ENCODE results near the gene LRRC59. TPM values are rescaled to one million over a fixed set of nuclear protein-coding genes. Genes with fewer than 3 reads are reported as not detected.

Gene LRRC59
- total RNA-seq, 6 donors from 2014 or later = 19.9 to 135 (median 67.0) TPM

DNA sequence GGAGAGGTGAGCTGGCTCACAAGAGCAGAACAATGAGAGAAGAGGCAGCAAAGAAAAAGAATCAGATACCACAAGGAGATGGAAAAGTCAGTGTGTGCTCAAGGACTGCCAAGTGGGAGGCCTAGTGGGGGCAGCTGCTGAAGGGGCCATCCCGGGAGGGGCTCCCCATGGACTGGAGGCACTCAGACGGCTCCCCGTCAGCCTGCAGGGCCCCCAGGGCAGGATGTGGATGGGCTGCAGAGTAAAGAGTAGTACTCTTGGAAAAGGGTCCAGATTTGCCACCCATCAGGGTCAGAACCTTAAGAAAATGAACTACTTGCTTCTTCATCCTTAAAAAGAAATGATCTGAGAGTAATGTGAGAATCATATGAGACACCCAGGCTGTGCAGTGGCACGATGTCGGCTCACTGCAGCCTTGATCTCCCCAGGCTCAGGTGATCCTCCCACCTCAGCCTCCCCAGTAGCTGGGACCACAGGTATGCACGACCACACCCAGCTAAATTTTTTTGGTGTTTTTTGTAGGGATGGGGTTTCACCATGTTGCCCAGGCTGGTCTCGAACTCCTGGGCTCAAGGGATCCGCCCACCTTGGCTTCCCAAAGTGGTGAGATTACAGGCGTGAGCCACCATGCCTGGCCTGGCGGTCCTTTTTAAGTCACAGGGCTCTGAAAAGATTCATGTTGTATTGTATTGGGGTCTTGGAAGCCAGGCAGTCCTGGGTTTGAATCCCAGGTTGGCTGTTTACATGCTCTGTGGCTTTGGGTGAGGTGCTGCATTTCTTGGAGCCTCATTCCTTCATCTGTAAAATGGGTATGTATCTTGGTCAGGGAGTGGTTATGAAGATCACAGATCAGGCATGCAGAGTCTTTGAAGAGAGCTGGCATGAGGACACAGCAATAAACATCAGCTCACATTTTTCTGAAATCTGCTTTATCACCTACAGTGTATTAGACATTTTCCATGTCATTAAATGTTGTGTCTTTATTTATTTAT lies 43.8 kb upstream of the LRRC59 start:
- no peaks in the 10 kb centered on the region for H3K9me3 ChIP-seq
- H3K36me3 ChIP-seq = peaks cover 0 to 5% (median 0%) of the 10 kb centered on the region in 4 donors
- no peak overlapping the region for H3K4me3 ChIP-seq
- ATAC-seq (ENCODE audit: low FRiP score in 2 of 2) = no peak
- WGBS, 2 donors = 82 to 89% methylated on average over 10 of the region's 10 CpGs
- peaks cover 14 to 50% (median 27%) of the 10 kb centered on the region in 4 donors for H3K4me1 ChIP-seq
- no peak for DNase-seq
- peak overlapping the region; percentile 62 to 84 (median 76) for H3K27ac ChIP-seq
- TF ChIP-seq, protein P1, sequence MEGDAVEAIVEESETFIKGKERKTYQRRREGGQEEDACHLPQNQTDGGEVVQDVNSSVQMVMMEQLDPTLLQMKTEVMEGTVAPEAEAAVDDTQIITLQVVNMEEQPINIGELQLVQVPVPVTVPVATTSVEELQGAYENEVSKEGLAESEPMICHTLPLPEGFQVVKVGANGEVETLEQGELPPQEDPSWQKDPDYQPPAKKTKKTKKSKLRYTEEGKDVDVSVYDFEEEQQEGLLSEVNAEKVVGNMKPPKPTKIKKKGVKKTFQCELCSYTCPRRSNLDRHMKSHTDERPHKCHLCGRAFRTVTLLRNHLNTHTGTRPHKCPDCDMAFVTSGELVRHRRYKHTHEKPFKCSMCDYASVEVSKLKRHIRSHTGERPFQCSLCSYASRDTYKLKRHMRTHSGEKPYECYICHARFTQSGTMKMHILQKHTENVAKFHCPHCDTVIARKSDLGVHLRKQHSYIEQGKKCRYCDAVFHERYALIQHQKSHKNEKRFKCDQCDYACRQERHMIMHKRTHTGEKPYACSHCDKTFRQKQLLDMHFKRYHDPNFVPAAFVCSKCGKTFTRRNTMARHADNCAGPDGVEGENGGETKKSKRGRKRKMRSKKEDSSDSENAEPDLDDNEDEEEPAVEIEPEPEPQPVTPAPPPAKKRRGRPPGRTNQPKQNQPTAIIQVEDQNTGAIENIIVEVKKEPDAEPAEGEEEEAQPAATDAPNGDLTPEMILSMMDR (IDR thresholded peaks at IDR 0.05) = no peak
- TF ChIP-seq POLR2AphosphoS5 (IDR thresholded peaks at IDR 0.05) (no peak), EP300 (IDR thresholded peaks at IDR 0.05) (no peak), POLR2A (IDR thresholded peaks at IDR 0.05) (no peak)
- H3K27me3 ChIP-seq = no peaks in the 10 kb centered on the region

DNA sequence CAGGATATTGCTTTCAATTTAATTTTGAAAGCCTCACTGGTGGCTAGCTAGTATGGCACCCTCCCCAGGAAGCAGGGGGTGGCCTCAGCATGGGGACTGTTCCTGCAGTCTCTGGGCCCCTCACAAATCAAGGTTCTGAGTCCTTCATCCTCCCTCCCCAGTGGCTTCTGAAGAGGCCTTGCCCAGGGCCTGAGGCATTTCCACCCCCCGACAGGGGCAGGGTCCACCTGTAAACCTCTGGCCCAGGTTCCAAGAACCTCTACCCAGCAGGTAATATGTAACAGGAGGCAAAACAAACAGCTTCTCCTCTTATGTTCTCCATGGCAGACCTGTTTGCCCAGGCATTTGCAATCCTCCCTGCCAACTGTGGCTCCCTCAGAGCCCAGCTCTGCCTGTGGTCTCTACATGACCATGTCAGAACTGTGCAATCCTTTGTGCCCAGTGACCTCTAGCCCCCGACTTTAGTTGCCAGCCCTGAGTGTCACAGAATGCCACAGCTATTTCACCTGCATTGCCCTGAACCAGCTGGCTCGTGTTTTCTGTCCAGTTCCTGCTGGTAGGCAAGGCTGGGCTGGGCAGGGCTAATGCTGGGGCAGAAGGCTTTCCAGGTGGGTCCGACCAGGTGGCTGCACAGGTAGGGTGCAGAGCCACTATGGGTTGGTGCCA lies 43.0 kb upstream of the LRRC59 start:
- ATAC-seq (ENCODE audit: low FRiP score in 2 of 2) = peak; percentile 32 to 84
- Histone ChIP-seq H3K4me1 (peaks cover 14 to 42% (median 24%) of the 10 kb centered on the region in 4 donors), H3K4me3 (no peak overlapping the region), H3K27ac (peak overlapping the region; percentile 62 to 84 (median 76)), H3K27me3 (no peaks in the 10 kb centered on the region), H3K9me3 (no peaks in the 10 kb centered on the region), H3K36me3 (peaks cover 0 to 5% (median 2%) of the 10 kb centered on the region in 4 donors)
- peak in 1 of 2 donors; percentile 69 for DNase-seq
- WGBS, 2 donors = 70 to 76% methylated on average over 4 of the region's 4 CpGs
- TF ChIP-seq, protein P1 (IDR thresholded peaks at IDR 0.05) = no peak
- TF ChIP-seq POLR2AphosphoS5 (IDR thresholded peaks at IDR 0.05) = no peak
- no peak for TF ChIP-seq EP300 (IDR thresholded peaks at IDR 0.05)
- peak in 1 of 4 donors; percentile 22 for TF ChIP-seq POLR2A (IDR thresholded peaks at IDR 0.05)

DNA sequence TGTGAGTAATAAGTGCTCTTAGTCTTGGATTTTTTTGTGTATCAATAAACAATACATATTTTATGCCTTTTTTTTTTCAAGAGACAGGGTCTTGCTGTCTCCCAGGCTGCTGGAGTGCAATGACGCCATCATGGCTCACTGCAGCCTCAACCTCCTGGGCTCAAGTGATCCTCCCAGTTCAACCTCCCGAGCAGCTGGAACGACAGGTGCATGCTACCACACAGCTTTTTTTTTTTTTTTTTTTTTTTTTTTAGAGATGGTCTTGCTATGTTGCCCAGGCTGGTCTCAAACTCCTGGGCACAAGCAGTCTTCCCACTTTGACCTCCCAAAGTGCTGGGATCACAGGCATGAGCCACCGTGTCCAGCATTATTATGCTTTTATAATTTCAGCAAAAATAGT lies 41.7 kb upstream of the LRRC59 start:
- Histone ChIP-seq H3K36me3 (peaks cover 0 to 5% (median 3%) of the 10 kb centered on the region in 4 donors), H3K4me3 (no peak overlapping the region), H3K9me3 (no peaks in the 10 kb centered on the region), H3K4me1 (peaks cover 12 to 32% (median 23%) of the 10 kb centered on the region in 4 donors), H3K27ac (no peak overlapping the region), H3K27me3 (no peaks in the 10 kb centered on the region)
- 73 to 84% methylated on average over 4 of the region's 4 CpGs for WGBS, 2 donors
- ATAC-seq (ENCODE audit: low FRiP score in 2 of 2) = no peak
- no peak for DNase-seq
- TF ChIP-seq POLR2AphosphoS5 (IDR thresholded peaks at IDR 0.05) = no peak
- no peak for TF ChIP-seq EP300 (IDR thresholded peaks at IDR 0.05)
- no peak for TF ChIP-seq POLR2A (IDR thresholded peaks at IDR 0.05)
- TF ChIP-seq, protein P1 (IDR thresholded peaks at IDR 0.05) = no peak

DNA sequence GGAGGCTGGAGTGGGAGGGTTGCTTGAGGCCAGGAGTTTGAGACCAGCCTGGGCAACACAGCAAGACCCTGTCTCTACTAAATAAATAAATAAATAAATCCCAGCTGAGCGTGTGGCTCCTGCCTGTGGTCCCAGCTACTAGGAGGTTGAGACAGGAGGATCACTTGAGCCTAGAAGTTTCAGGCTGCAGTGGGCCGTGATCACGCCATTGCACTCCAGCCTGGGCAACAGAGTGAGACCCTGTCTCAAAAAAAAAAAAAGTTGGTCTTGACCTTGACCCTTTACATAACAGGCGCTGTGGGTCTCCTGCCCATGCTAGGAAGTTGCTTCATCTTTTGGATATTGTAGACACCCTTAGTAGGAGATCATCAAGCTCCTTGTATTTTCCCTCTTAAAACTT lies 40.1 kb upstream of the LRRC59 start:
- H3K36me3 ChIP-seq = peaks cover 0 to 5% (median 3%) of the 10 kb centered on the region in 4 donors
- no peaks in the 10 kb centered on the region for H3K27me3 ChIP-seq
- 89 to 97% methylated on average over 4 of the region's 4 CpGs for WGBS, 2 donors
- no peak overlapping the region for H3K4me3 ChIP-seq
- peaks cover 5 to 22% (median 12%) of the 10 kb centered on the region in 4 donors for H3K4me1 ChIP-seq
- no peaks in the 10 kb centered on the region for H3K9me3 ChIP-seq
- TF ChIP-seq EP300 (IDR thresholded peaks at IDR 0.05) (no peak), POLR2AphosphoS5 (IDR thresholded peaks at IDR 0.05) (no peak), POLR2A (IDR thresholded peaks at IDR 0.05) (no peak)
- TF ChIP-seq, protein P1 (IDR thresholded peaks at IDR 0.05) = no peak
- no peak for ATAC-seq (ENCODE audit: low FRiP score in 2 of 2)
- no peak for DNase-seq
- no peak overlapping the region for H3K27ac ChIP-seq

Data from upper lobe of left lung (tissue), 6 donors.